BE2C (cell line): Measurements from ENCODE around the gene MAPRE3.

ENCODE experiments used
- DNase-seq: peaks from one replicate; pipeline ENCODE4 v3.0.0-alpha.2; 2020
- H3K27me3 ChIP-seq: fragments of 250-450 bp; sonication (Bioruptor Pico); 2 replicates; pipeline ENCODE4 v1.5.1; 2020; ENCODE audit warnings: mild to moderate bottlenecking
- H3K36me3 ChIP-seq: fragments of 250-450 bp; sonication (Bioruptor Pico); 2 replicates; pipeline ENCODE4 v1.5.1; 2020; ENCODE audit warnings: mild to moderate bottlenecking
- H3K4me1 ChIP-seq: fragments of 250-450 bp; sonication (Bioruptor Pico); 2 replicates; pipeline ENCODE4 v1.5.1; 2020
- H3K4me3 ChIP-seq: 2 replicates; pipeline ENCODE4 v1.5.1; 2011; ENCODE audit warnings: low read depth, low read length
- H3K9me3 ChIP-seq: fragments of 250-450 bp; sonication (Bioruptor Pico); 2 replicates; pipeline ENCODE4 v1.5.1; 2020
- TF ChIP-seq, protein P1 (sequence below): IDR thresholded peaks from 2 replicates; pipeline ENCODE4 v1.5.1; 2012; ENCODE audit warnings: mild to moderate bottlenecking, low read depth, low read length

The MAPRE3 gene

GRCh38 chr2:27042159-27042661, 71.8 kb downstream of the MAPRE3 start:
- DNase-seq = no peak
- H3K36me3 ChIP-seq = peaks cover 42% of the 10 kb centered on the region
- H3K4me3 ChIP-seq = no peak overlapping the region
- H3K9me3 ChIP-seq = no peaks in the 10 kb centered on the region
- H3K27me3 ChIP-seq = no peaks in the 10 kb centered on the region
- TF ChIP-seq, protein P1, sequence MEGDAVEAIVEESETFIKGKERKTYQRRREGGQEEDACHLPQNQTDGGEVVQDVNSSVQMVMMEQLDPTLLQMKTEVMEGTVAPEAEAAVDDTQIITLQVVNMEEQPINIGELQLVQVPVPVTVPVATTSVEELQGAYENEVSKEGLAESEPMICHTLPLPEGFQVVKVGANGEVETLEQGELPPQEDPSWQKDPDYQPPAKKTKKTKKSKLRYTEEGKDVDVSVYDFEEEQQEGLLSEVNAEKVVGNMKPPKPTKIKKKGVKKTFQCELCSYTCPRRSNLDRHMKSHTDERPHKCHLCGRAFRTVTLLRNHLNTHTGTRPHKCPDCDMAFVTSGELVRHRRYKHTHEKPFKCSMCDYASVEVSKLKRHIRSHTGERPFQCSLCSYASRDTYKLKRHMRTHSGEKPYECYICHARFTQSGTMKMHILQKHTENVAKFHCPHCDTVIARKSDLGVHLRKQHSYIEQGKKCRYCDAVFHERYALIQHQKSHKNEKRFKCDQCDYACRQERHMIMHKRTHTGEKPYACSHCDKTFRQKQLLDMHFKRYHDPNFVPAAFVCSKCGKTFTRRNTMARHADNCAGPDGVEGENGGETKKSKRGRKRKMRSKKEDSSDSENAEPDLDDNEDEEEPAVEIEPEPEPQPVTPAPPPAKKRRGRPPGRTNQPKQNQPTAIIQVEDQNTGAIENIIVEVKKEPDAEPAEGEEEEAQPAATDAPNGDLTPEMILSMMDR = no peak
- H3K4me1 ChIP-seq = peaks cover 7% of the 10 kb centered on the region; the same call in 1 of the 2 replicates

DNA sequence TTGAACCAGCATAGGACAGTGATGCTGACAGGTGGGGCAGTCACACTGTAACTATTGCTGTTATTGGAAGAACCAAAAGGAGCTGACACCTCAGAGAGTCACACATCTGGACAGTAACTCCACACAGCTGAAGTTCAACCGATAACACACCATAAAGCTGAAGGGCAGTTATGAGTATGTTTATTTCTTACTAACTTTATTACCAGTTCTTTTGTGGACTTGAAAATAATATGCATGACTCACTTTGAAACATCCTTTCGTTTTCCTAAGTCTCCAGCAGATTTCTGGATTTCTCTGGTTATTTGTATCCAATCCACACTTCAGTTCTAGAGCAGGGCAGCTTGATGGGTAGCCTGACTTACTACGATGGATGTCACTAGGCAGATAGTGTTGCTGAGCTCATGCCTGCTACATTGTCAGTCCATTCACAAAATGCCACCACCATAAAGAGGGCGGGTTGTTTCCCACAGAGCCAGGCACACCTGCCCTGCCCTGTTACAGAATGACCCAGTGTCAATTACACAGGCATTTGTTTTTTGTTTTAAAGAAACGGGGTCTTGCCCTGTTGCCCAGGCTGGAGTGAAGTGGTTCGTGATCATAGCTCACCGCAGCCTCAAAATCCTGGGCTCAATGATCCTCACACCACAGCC, 72.7 kb downstream of the MAPRE3 start:
- TF ChIP-seq, protein P1 = no peak
- no peak for DNase-seq
- Histone ChIP-seq H3K9me3 (no peaks in the 10 kb centered on the region), H3K4me3 (no peak overlapping the region), H3K27me3 (no peaks in the 10 kb centered on the region), H3K4me1 (peaks cover 7% of the 10 kb centered on the region; the same call in 1 of the 2 replicates), H3K36me3 (peaks cover 35% of the 10 kb centered on the region)

DNA sequence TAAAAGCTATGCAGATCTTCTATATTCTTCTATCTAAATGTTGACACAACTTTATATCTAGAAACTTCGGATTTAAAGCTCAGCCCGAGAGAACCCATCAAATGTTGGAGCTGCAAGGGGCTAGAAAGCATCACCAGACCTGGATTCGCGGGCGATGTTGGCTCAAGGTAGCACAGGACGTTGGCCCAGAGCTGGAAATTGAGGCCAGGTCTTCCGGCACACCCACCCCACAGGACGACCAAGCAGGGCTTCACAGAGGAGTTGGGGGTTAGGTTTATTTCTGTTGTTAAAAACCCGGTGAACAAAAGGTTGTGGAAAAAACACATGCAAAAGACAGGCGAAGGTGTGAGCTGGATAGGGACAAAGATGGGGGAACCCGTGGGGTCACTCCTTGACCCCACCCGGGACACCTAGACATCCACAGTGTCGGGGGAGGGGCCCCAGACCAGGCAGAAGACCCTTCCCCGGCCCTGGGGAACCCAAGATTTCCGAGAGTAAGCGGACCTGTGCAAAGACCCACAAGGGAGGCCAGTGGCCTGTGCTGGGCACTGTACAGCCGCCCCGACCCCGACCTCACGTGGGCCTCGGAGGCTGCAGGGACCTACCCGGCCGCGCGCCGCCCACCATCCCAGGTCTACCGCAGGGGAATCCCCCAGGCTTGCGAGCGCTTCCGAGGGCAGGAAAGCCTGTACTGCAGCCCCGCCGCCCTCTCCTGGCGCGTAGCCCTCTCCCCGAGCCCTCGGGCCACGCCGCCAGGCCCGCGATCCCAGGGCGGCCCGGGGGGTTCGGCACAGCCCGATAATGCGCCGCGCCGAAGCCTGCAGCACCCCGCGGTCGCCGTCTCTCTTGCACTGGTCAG, 79.2 kb downstream of the MAPRE3 start:
- TF ChIP-seq, protein P1 = no peak
- H3K4me3 ChIP-seq = peak overlapping the region; percentile 79

DNA sequence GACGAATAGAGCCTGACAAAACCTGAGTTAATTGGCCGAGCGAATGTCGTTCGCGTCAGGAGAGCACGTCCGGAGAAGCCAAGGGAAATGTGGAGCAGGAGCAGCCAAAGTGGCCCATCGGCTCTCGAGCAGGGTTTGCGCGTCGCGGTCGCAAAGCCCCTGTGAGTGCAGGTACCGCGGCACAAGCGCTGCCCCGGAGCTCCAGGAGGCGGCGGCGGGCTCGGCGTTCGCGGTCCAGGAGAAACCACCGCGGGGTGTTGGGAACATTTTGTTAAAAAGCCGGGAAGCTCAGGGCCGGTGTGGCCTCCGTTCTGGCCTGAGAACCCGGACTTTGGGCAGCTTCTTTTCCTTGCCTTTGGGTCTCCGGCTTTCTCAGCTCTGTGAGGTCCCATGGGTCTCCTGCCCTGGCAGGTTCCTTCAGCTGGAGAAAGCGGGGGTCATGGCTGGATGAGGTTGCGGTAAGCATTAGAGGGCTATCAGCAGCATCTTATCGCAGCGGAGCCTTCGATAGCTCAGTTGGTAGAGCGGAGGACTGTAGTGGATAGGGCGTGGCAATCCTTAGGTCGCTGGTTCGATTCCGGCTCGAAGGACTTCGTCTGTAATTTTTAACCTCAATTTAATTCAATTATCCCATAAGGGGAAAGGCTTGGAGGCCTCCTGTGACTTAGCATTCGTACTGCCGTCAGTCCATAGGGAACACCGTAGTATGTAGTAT, 80.0 kb downstream of the MAPRE3 start:
- DNase-seq = peak; percentile 91
- Histone ChIP-seq H3K36me3 (peaks cover 11% of the 10 kb centered on the region), H3K4me1 (no peaks in the 10 kb centered on the region), H3K4me3 (peak overlapping the region; percentile 79), H3K9me3 (no peaks in the 10 kb centered on the region), H3K27me3 (no peaks in the 10 kb centered on the region)
- TF ChIP-seq, protein P1 = peak; percentile 39

More for the DNA sequence above, 79.2 kb downstream of the MAPRE3 start:
- Histone ChIP-seq H3K36me3 (peaks cover 5% of the 10 kb centered on the region; the same call in 1 of the 2 replicates), H3K9me3 (no peaks in the 10 kb centered on the region), H3K27me3 (no peaks in the 10 kb centered on the region), H3K4me1 (no peaks in the 10 kb centered on the region)
- DNase-seq = peak; percentile 68

GRCh38 chr2:27050996-27051901, 80.8 kb downstream of the MAPRE3 start, which contains the start of gene AGBL5:
TSS of gene AGBL5 (plus strand) at chr2:27051668. CDS start at chr2:27052959, 1,291 bp downstream.
- Histone ChIP-seq H3K4me3 (peak within 1 kb of the TSS; percentile 79), H3K27me3 (no peaks in the 10 kb centered on the region), H3K36me3 (peaks cover 17% of the 10 kb centered on the region), H3K9me3 (no peaks in the 10 kb centered on the region), H3K4me1 (no peaks in the 10 kb centered on the region)
- TF ChIP-seq, protein P1 = no peak
- DNase-seq = peak; percentile 94
